WTC11 (cell line): ENCODE results near the gene GATD1. TPM values are rescaled to one million over a fixed set of nuclear protein-coding genes. Genes with fewer than 3 reads are reported as not detected.

Experiments
- ATAC-seq: fragments of 200-7000 bp; cut with Tn5 transposase; 2 replicates; pipeline ENCODE4 v1.10.0; 2021; ENCODE audit warnings: mild to moderate bottlenecking, moderate library complexity
- CTCF ChIA-PET: fragments of 300-600 bp; sonication (Branson Sonifier 250); formaldehyde crosslinking; loops from one replicate; lab custom pipeline; 2021; ENCODE audit warnings: antibody characterized with exemption; lab: Charles Lee
- POLR2A ChIA-PET: fragments of 350-600 bp; sonication (Branson Sonifier 250); formaldehyde crosslinking; loops from one replicate; lab custom pipeline; 2021; ENCODE audit warnings: antibody characterized with exemption; lab: Charles Lee
- DNase-seq: peaks from one replicate; pipeline ENCODE4 v3.0.0; 2021; ENCODE audit warnings: low spot score
- H3K27ac Mint-ChIP-seq: 2 replicates; pipeline ENCODE4 v1.8.0; 2021; ENCODE audit warnings: mixed read lengths
- H3K27me3 Mint-ChIP-seq: 2 replicates; pipeline ENCODE4 v1.8.0; 2021; ENCODE audit warnings: low read depth, mild to moderate bottlenecking, moderate library complexity, mixed read lengths
- H3K36me3 Mint-ChIP-seq: 2 replicates; pipeline ENCODE4 v1.8.0; 2021; ENCODE audit warnings: mixed read lengths
- H3K4me1 Mint-ChIP-seq: 2 replicates; pipeline ENCODE4 v1.8.0; 2022; ENCODE audit warnings: mixed read lengths
- H3K4me3 Mint-ChIP-seq: 2 replicates; pipeline ENCODE4 v1.8.0; 2021; ENCODE audit warnings: mild to moderate bottlenecking, moderate library complexity, mixed read lengths
- H3K9me3 Mint-ChIP-seq: 2 replicates; pipeline ENCODE4 v1.8.0; 2021; ENCODE audit warnings: mixed read lengths
- ATF3 ChIP-seq: sonication (generic); formaldehyde crosslinking; conservative IDR thresholded peaks from 2 replicates; pipeline ENCODE4 v1.8.1; 2022; ENCODE audit warnings: mild to moderate bottlenecking, missing genetic modification reagents
- EMX1 ChIP-seq: fragments of 250-450 bp; sonication (Bioruptor Pico); IDR thresholded peaks from 2 replicates; pipeline ENCODE4 v1.8.0; 2021; ENCODE audit warnings: mild to moderate bottlenecking
- MYBL2 ChIP-seq: sonication (generic); formaldehyde crosslinking; IDR thresholded peaks from 2 replicates; pipeline ENCODE4 v1.8.1; 2023; ENCODE audit warnings: mild to moderate bottlenecking, moderate library complexity, missing genetic modification reagents
- NFATC4 ChIP-seq: fragments of 250-450 bp; sonication (Bioruptor Pico); IDR thresholded peaks from 2 replicates; pipeline ENCODE4 v1.9.0; 2021; ENCODE audit warnings: mild to moderate bottlenecking
- NR3C1 ChIP-seq: sonication (generic); formaldehyde crosslinking; conservative IDR thresholded peaks from 2 replicates; pipeline ENCODE4 v1.8.1; 2023; ENCODE audit warnings: low read depth, mild to moderate bottlenecking, missing genetic modification reagents
- PRRX2 ChIP-seq: fragments of 250-450 bp; sonication (Bioruptor Pico); IDR thresholded peaks from 2 replicates; pipeline ENCODE4 v1.8.0; 2021; ENCODE audit warnings: mild to moderate bottlenecking
- SP1 ChIP-seq: sonication (generic); formaldehyde crosslinking; conservative IDR thresholded peaks from 2 replicates; pipeline ENCODE4 v1.8.1; 2022; ENCODE audit warnings: missing genetic modification reagents
- TEAD4 ChIP-seq: sonication (generic); formaldehyde crosslinking; IDR thresholded peaks from 2 replicates; pipeline ENCODE4 v1.8.0; 2022; ENCODE audit warnings: mild to moderate bottlenecking, missing genetic modification reagents
- USF1 ChIP-seq: sonication (generic); formaldehyde crosslinking; IDR thresholded peaks from 2 replicates; pipeline ENCODE4 v1.8.0; 2022; ENCODE audit warnings: mild to moderate bottlenecking, missing genetic modification reagents
- USF2 ChIP-seq: sonication (generic); formaldehyde crosslinking; IDR thresholded peaks from 2 replicates; pipeline ENCODE4 v1.8.1; 2023; ENCODE audit warnings: mild to moderate bottlenecking, missing genetic modification reagents, moderate library complexity
- ZBTB21 ChIP-seq: sonication (generic); formaldehyde crosslinking; IDR thresholded peaks from 2 replicates; pipeline ENCODE4 v1.8.1; 2023; ENCODE audit warnings: mild to moderate bottlenecking, missing genetic modification reagents, borderline replicate concordance
- ZNF232 ChIP-seq: sonication (generic); formaldehyde crosslinking; IDR thresholded peaks from 2 replicates; pipeline ENCODE4 v1.8.0; 2022; ENCODE audit warnings: mild to moderate bottlenecking, missing genetic modification reagents
- ZNF416 ChIP-seq: fragments of 250-450 bp; sonication (Bioruptor Pico); IDR thresholded peaks from 2 replicates; pipeline ENCODE4 v1.9.0; 2021; ENCODE audit warnings: mild to moderate bottlenecking, inconsistent platforms
- ZNF512 ChIP-seq: sonication (generic); formaldehyde crosslinking; IDR thresholded peaks from 2 replicates; pipeline ENCODE4 v1.8.1; 2022; ENCODE audit warnings: missing genetic modification reagents, borderline replicate concordance
- total RNA-seq: library from RNA; stranded (reverse); gene quantifications from 3 replicates; pipeline ENCODE4 v1.2.3, GENCODE V29; 2021
- TF ChIP-seq, protein P1 (sequence below): sonication (generic); formaldehyde crosslinking; IDR thresholded peaks from 2 replicates; pipeline ENCODE4 v1.8.0; 2022; ENCODE audit warnings: mild to moderate bottlenecking, missing genetic modification reagents
- TF ChIP-seq, protein P2 (sequence below): fragments of 250-450 bp; sonication (Bioruptor Pico); IDR thresholded peaks from 2 replicates; pipeline ENCODE4 v2.1.2; 2022; ENCODE audit warnings: mild to moderate bottlenecking, moderate library complexity
- TF ChIP-seq, protein P3 (sequence below): sonication (generic); formaldehyde crosslinking; IDR thresholded peaks from 2 replicates; pipeline ENCODE4 v1.8.0; 2023; ENCODE audit warnings: missing genetic modification reagents, mild to moderate bottlenecking, borderline replicate concordance
- TF ChIP-seq, protein P4 (sequence below): fragments of 200-600 bp; IDR thresholded peaks from 2 replicates; pipeline ENCODE4 v1.8.0; 2022; ENCODE audit warnings: antibody characterized with exemption
- TF ChIP-seq, protein P5 (sequence below): fragments of 250-450 bp; sonication (Bioruptor Pico); IDR thresholded peaks from 2 replicates; pipeline ENCODE4 v1.9.0; 2021; ENCODE audit warnings: moderate library complexity, mild to moderate bottlenecking, inconsistent platforms, borderline replicate concordance
- TF ChIP-seq, protein P6 (sequence below): sonication (generic); formaldehyde crosslinking; IDR thresholded peaks from 2 replicates; pipeline ENCODE4 v1.8.0; 2023; ENCODE audit warnings: mild to moderate bottlenecking, missing genetic modification reagents

GATD1 gene
- total RNA-seq, 1 experiment from 2014 or later: 87.6 TPM

GRCh38 chr11:727859-728748, 49.2 kb downstream of the GATD1 start:
- no peak overlapping the region for H3K27ac Mint-ChIP-seq
- POLR2A ChIA-PET: interaction anchor here (0.6 kb wide), 1 partner anchor 51 kb away, joined by 3 read pairs; no protein-coding TSS in a partner anchor
- TF ChIP-seq ZNF512 (CRISPR knock-in tag): no peak
- peak; percentile 80 for TF ChIP-seq SP1 (CRISPR knock-in tag)
- TF ChIP-seq, protein P1, sequence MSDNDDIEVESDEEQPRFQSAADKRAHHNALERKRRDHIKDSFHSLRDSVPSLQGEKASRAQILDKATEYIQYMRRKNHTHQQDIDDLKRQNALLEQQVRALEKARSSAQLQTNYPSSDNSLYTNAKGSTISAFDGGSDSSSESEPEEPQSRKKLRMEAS: peak; percentile 84
- TF ChIP-seq, protein P2, sequence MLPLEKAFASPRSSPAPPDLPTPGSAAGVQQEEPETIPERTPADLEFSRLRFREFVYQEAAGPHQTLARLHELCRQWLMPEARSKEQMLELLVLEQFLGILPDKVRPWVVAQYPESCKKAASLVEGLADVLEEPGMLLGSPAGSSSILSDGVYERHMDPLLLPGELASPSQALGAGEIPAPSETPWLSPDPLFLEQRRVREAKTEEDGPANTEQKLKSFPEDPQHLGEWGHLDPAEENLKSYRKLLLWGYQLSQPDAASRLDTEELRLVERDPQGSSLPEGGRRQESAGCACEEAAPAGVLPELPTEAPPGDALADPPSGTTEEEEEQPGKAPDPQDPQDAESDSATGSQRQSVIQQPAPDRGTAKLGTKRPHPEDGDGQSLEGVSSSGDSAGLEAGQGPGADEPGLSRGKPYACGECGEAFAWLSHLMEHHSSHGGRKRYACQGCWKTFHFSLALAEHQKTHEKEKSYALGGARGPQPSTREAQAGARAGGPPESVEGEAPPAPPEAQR (CRISPR knock-in tag): no peak
- TF ChIP-seq PRRX2 (CRISPR knock-in tag): no peak
- peak; percentile 85 for TF ChIP-seq USF1 (CRISPR knock-in tag)
- no peak for TF ChIP-seq MYBL2
- TF ChIP-seq, protein P3, sequence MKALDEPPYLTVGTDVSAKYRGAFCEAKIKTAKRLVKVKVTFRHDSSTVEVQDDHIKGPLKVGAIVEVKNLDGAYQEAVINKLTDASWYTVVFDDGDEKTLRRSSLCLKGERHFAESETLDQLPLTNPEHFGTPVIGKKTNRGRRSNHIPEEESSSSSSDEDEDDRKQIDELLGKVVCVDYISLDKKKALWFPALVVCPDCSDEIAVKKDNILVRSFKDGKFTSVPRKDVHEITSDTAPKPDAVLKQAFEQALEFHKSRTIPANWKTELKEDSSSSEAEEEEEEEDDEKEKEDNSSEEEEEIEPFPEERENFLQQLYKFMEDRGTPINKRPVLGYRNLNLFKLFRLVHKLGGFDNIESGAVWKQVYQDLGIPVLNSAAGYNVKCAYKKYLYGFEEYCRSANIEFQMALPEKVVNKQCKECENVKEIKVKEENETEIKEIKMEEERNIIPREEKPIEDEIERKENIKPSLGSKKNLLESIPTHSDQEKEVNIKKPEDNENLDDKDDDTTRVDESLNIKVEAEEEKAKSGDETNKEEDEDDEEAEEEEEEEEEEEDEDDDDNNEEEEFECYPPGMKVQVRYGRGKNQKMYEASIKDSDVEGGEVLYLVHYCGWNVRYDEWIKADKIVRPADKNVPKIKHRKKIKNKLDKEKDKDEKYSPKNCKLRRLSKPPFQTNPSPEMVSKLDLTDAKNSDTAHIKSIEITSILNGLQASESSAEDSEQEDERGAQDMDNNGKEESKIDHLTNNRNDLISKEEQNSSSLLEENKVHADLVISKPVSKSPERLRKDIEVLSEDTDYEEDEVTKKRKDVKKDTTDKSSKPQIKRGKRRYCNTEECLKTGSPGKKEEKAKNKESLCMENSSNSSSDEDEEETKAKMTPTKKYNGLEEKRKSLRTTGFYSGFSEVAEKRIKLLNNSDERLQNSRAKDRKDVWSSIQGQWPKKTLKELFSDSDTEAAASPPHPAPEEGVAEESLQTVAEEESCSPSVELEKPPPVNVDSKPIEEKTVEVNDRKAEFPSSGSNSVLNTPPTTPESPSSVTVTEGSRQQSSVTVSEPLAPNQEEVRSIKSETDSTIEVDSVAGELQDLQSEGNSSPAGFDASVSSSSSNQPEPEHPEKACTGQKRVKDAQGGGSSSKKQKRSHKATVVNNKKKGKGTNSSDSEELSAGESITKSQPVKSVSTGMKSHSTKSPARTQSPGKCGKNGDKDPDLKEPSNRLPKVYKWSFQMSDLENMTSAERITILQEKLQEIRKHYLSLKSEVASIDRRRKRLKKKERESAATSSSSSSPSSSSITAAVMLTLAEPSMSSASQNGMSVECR (CRISPR knock-in tag): peak; percentile 36; the same call in 1 of the 2 replicates
- peak; percentile 33; the same call in 1 of the 2 replicates for TF ChIP-seq ZNF416 (CRISPR knock-in tag)
- TF ChIP-seq NR3C1: no peak
- 0 out of 2 replicates have a peak, but pooled peaks have one; percentile 15 for TF ChIP-seq NFATC4 (CRISPR knock-in tag)
- peak; percentile 83; the same call in 1 of the 2 replicates for TF ChIP-seq ZNF232 (CRISPR knock-in tag)
- no peak for TF ChIP-seq ZBTB21 (CRISPR knock-in tag)
- TF ChIP-seq, protein P4, sequence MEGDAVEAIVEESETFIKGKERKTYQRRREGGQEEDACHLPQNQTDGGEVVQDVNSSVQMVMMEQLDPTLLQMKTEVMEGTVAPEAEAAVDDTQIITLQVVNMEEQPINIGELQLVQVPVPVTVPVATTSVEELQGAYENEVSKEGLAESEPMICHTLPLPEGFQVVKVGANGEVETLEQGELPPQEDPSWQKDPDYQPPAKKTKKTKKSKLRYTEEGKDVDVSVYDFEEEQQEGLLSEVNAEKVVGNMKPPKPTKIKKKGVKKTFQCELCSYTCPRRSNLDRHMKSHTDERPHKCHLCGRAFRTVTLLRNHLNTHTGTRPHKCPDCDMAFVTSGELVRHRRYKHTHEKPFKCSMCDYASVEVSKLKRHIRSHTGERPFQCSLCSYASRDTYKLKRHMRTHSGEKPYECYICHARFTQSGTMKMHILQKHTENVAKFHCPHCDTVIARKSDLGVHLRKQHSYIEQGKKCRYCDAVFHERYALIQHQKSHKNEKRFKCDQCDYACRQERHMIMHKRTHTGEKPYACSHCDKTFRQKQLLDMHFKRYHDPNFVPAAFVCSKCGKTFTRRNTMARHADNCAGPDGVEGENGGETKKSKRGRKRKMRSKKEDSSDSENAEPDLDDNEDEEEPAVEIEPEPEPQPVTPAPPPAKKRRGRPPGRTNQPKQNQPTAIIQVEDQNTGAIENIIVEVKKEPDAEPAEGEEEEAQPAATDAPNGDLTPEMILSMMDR: peak; percentile 96
- no peak for TF ChIP-seq ATF3 (CRISPR knock-in tag)
- TF ChIP-seq USF2 (CRISPR knock-in tag): peak; percentile 79
- TF ChIP-seq, protein P5, sequence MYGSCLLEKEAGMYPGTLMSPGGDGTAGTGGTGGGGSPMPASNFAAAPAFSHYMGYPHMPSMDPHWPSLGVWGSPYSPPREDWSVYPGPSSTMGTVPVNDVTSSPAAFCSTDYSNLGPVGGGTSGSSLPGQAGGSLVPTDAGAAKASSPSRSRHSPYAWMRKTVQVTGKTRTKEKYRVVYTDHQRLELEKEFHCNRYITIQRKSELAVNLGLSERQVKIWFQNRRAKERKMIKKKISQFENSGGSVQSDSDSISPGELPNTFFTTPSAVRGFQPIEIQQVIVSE (CRISPR knock-in tag): no peak
- no peak for TF ChIP-seq EMX1 (CRISPR knock-in tag)
- TF ChIP-seq, protein P6, sequence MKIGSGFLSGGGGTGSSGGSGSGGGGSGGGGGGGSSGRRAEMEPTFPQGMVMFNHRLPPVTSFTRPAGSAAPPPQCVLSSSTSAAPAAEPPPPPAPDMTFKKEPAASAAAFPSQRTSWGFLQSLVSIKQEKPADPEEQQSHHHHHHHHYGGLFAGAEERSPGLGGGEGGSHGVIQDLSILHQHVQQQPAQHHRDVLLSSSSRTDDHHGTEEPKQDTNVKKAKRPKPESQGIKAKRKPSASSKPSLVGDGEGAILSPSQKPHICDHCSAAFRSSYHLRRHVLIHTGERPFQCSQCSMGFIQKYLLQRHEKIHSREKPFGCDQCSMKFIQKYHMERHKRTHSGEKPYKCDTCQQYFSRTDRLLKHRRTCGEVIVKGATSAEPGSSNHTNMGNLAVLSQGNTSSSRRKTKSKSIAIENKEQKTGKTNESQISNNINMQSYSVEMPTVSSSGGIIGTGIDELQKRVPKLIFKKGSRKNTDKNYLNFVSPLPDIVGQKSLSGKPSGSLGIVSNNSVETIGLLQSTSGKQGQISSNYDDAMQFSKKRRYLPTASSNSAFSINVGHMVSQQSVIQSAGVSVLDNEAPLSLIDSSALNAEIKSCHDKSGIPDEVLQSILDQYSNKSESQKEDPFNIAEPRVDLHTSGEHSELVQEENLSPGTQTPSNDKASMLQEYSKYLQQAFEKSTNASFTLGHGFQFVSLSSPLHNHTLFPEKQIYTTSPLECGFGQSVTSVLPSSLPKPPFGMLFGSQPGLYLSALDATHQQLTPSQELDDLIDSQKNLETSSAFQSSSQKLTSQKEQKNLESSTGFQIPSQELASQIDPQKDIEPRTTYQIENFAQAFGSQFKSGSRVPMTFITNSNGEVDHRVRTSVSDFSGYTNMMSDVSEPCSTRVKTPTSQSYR: no peak
- no peak for TF ChIP-seq TEAD4

More at GRCh38 chr11:727859-728748, 49.2 kb downstream of the GATD1 start:
- H3K4me3 Mint-ChIP-seq: no peak overlapping the region
- ATAC-seq (peak; percentile 81), DNase-seq (peak; percentile 92)
- CTCF ChIA-PET: interaction anchor here (0.6 to 6.6 kb wide), 24 partner anchors 9 to 521 kb away, joined by 3 to 94 read pairs (median 4); partner anchors contain the start of genes CEND1, DEAF1, EPS8L2 and PHRF1
- H3K36me3 Mint-ChIP-seq: no peaks in the 10 kb centered on the region
- peaks cover 11% of the 10 kb centered on the region for H3K4me1 Mint-ChIP-seq
- H3K27me3 Mint-ChIP-seq: peaks cover 8% of the 10 kb centered on the region
- H3K9me3 Mint-ChIP-seq: no peaks in the 10 kb centered on the region
